SK-N-MC (cell line): ENCODE data around the gene CACNA1G.

Experiments used
- EZH2 ChIP-seq: fragments of 200-600 bp; sonication (generic); IDR thresholded peaks from one replicate; pipeline ENCODE4 v1.6.1; 2017; ENCODE audit warnings: antibody characterized with exemption
- FOXP2 ChIP-seq: optimal IDR thresholded peaks from 2 replicates; pipeline ENCODE3; 2011; ENCODE audit warnings: mild to moderate bottlenecking, moderate library complexity; ENCODE audit not compliant: insufficient read depth; ENCODE audit errors: extremely low read length, control extremely low read depth
- POLR2AphosphoS5 ChIP-seq: IDR thresholded peaks from 2 replicates; pipeline ENCODE4 v1.6.1; 2012; ENCODE audit warnings: mild to moderate bottlenecking, low read depth, low read length, borderline replicate concordance

GRCh38 chr17:50657054-50657453 lies 96.5 kb downstream of the CACNA1G start:
- no peak for TF ChIP-seq POLR2AphosphoS5
- TF ChIP-seq EZH2 = no peak
- TF ChIP-seq FOXP2 = no peak
